Right ventricle myocardium superior (tissue), 1 donor: ENCODE measurements around the gene GRAP2. TPM values are rescaled to one million over a fixed set of nuclear protein-coding genes. Genes with fewer than 3 reads are reported as not detected.

ENCODE experiments used
- ATAC-seq: fragments of 200-7000 bp; cut with Tn5 transposase; one replicate; pipeline ENCODE4 v1.9.1; 2020; ENCODE audit warnings: mild to moderate bottlenecking; ENCODE audit not compliant: poor library complexity
- DNase-seq: peaks from one replicate; pipeline ENCODE4 v3.0.0-alpha.2; 2020
- intact Hi-C: fragments of 100-400 bp; cut with DNase I; formaldehyde crosslinking; loops from one replicate; pipeline ENCODE4 v1.11.2; 2022
- total RNA-seq: library from RNA; stranded (reverse); fragmentation: NEBNext Ultra II Directional; extraction: Animal tissue kit (Norgen Biotek cat#: 25700); gene quantifications from one replicate; pipeline ENCODE4 v1.2.1, GENCODE V29; 2021
- donor health status: DM: no; HTN: yes; CAD: no; lungs with severe emphysema.

GRAP2 gene
- total RNA-seq, 1 donor from 2014 or later, result 1.6 TPM

DNA sequence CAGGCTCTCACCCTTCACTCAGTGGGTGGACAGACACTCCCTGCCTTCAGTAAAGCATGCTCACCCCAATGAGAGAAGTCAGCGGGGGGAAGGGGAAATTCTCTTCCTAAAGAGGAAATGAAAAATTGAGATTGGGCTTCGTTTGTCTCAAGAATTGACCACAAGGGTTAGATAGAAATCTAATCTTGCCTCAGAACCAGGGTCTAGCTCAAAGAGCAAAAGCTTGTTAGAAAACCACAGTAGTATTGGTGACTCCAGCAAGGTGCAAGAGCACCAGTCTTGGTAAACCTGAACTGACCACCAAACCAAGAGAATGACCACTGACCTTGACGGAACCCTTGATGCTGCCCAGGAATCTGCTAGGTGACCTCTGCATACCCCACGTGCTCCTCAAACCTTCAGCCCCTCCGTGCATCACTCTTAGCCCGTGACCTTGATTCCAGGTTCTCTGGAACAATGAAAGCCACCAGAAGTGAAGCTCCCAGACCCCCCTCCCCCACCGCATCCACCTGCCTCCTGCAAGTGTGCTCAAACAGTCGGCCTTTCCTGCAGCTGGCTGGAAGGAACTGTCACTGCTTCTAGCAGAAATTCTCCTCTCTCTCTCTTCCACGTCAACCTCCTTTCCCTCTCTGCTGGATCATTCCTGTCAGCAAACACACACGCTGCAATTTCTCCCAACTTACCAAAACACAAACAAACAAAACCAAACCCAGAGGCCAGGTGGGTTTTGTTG is 56.2 kb downstream of the GRAP2 start:
- intact Hi-C loops, result no loop called here
- ATAC-seq, result no peak

DNA sequence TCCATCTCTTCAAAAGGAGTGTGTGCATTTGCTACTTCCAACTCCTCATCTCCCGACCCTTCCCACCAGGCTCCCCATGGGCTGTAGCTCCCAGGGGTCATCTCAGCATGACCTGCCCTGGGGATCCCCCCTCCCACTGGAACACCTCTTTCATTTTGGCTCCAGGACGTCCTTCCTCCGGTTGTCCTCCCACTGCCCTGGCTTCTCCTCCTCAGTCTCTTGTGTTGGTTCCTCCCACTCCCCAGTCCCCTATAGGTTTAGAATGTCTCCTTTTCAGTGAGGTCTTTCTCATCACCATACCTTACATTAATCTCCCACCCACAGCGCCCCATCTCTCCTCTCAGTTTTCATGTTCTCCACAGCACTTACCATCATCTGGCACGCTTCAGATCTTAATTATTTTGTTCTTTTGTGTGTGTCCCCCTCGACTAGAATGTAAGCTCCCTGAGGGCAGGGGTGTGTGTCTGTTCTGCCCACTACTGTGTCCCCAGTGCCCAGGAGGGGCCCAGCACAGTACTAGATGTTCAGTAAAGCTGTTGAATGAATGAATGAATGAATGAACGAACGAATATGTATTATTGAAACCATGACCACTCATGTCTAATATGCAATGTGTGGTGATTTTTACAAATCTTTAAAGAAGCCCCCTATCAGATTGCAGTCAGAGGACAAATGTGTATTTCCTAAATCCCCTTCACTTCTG is 57.3 kb downstream of the GRAP2 start:
- no peak for DNase-seq
- intact Hi-C loops, result no loop called here
- ATAC-seq, result no peak

More for the DNA sequence above, 56.2 kb downstream of the GRAP2 start:
- no peak for DNase-seq

DNA sequence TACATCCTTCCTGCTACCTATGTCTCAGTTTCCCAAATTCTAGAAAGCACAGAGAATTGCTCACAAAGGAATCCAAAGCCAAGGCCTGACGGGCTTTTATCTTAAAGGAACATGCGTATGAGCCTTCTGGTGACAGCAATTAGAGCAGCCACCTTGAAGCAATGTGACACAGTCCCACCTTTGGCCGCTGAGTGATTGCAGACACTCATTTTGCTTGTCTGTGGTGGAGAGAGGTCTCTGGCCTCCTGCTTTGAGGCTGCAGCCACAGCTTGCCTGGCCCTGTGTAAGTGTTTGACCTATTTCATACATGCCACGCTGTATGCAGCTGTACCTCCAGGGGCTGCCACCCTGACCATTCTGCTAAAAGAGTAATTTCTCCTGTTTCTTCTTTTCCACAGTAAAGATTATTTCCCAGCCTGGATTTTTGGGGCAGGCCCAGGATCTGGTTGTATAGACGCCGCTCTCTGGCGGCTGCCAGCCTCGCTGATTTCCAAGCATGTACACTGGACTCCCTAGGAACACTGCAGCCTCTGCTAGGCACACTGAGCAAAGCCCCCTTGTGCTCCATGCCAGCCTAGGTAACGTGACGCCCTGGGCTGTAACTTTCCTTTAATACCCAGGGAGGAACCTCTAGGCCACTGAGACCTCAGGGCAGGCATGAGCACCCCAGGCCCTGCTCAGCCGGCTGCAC is 58.2 kb downstream of the GRAP2 start:
- intact Hi-C loops, result no loop called here
- ATAC-seq, result no peak
- no peak for DNase-seq

DNA sequence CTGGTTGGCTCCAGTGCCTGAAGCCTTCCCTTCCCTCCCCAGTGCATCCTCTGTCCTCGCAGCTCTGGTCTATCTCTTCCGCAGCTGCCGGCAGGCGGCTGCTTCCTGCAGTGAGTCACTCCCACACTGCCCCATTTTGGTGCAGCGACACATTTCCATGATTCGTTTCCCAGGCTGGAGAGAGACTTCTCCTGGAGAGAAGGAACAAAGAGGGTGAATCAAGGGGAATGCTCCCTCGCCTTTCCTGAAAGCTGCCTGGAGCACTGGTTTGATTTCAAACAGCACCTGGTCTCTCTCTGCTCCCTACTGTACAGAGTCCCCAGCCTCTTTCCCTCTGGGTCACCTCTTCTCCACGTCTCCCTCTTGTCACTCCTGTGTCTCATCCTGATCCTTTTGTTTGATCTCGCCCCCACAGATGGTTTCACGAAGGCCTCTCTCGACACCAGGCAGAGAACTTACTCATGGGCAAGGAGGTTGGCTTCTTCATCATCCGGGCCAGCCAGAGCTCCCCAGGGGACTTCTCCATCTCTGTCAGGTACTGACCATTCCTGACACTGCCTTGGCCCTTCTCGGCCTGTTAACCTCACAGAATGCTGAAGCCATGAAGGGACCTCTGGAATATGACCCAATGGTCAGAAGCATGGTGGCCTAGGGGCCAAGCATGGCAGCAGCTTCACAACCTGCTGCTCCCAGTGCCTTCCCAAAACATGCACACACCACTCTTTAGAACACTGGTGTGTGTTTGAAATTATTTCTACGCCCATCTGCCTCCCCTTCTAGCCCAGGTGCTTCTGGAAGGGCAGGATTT is 59.0 kb downstream of the GRAP2 start, which contains the start of gene TMA7B:
Gene TMA7B (plus strand): TSS at position 758 of the 808 bp plus-strand sequence. CDS start 3,978 bp downstream, outside the sequence.
- ATAC-seq, result peak; percentile 32
- intact Hi-C loops, result no loop called here
- DNase-seq, result no peak

DNA sequence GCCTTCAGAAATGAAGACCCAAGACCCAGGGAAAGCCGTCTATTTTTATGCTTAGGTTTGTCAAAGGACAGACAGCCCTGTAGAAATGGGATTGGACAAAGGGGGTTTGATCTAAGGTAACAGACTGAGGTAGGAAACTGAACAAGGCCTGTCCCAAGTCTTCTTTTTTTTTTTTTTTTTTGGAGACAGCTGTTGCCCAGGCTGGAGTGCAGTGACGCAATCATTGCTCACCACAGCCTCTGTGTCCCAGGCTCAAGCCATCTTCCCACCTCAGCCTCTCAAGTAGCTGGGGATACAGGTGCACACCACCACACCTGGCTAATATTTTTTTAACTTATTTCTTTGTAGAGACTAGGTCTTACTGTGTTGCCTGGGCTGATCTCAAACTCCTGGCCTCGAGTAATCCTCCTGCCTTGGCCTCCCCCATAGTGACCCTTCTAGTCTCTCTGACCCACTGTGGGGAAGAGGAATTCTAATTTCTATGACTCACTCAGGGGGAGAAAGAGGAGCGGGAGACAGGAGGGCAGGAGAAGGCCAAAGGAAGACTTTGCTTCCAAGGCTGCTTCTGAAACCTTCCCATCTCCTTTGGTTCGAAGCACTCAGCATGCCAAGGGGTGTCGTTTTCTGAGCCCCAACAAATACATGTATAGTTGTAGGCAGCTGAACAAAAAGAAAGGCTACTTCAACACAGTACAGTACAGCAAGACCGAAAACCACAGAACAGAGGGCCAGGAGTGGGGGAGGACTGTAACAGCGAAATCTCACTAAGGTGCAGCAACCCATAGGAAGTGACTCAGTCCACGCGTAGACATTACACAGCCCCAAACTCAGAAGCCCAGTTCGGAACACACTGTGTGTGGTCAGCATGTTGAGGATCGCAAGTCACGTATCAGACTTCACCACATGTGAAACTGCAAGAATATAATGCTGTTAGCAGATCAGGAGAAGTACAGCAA is 60.2 kb downstream of the GRAP2 start:
- peak; percentile 36 for ATAC-seq
- intact Hi-C loops, result no loop called here

DNA sequence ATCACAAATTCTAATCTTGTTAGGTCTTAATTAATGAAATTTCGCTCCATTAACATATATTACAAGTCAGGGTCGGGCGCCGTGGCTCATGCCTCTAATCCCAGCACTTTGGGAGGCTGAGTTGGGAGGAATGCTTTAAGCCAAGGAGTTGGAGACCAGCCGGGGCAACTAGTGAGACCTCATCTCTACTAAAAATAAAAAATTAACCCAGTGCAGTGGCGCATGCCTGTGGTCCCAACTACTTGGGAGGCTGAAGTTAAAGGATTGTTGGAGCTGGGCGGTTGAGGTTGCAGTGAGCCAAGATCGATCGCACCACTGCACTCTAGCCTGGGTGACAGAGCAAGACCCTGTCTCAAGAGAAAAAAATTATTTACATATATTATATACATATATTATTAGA is 61.2 kb downstream of the GRAP2 start:
- intact Hi-C loops, result no loop called here
- no peak for ATAC-seq
- no peak for DNase-seq

More for the DNA sequence above, 60.2 kb downstream of the GRAP2 start:
- DNase-seq, result no peak

DNA sequence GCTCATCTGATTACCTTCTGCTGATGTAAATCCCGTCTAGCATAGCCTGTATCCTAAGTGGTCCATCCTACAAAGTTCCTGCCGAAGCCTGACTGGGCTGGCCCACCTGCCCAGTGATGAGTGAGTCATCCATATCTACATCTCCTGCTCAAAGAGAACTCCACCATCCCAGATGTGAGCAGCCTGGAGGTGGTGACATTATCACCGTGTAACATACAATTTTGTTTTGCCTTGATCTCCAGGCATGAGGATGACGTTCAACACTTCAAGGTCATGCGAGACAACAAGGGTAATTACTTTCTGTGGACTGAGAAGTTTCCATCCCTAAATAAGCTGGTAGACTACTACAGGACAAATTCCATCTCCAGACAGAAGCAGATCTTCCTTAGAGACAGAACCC is 64.9 kb downstream of the GRAP2 start:
- DNase-seq (no peak), ATAC-seq (no peak)
- intact Hi-C loops, result no loop called here

DNA sequence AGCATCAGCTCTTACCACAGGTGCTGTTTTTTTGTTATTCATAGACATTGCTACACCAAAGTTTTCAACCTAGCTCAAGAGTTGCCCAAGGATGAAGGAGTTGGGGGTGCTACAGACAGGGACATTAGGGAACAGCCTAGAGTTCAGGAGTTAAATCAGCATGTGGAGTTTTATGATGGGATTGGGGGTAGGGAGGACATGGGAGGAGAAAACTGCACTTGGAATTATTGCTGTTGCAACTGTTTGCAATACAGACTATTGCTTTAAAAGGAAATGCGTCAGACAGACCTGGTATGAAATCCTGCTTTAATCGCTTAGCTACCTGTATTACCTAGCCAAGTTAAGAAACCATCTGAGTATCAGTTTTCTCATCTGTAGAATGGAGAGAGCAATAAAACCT is 65.6 kb downstream of the GRAP2 start:
- intact Hi-C loops, result no loop called here
- no peak for ATAC-seq

DNA sequence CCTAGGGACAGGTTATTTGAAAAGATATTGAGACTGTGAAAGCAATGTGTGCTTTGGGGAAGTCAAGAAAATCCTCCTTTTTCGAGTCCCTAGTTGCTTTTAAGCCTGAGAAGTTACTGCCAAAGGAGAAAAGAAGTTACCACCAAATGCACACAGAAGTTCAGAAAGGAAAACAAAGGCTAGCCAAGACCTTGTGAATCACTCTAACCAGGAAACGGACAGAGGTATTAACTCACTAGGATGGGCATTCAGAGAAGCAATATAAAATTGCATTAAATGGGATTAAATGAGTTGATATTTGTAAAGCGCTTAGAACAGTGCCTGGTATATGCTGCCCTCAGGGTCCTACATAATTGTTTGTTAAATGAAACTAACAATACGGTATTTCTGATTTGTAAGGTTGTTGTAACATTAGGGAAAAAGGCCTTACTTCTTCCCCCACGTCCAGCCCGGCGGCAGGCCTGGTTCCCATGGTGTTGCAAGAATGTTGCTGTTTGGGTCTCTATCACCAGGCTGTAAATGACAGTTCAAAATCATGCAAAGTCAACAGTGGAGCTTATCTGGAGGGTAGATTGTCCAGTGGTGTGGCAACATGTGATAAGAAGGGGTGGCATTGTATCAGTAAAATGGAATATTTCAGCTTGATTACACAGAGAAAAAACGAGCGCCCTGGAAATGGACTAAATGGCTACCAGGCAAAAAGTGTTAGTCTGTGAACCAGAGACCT is 66.4 kb downstream of the GRAP2 start:
- intact Hi-C loops, result no loop called here
- ATAC-seq (no peak), DNase-seq (no peak)

More for the DNA sequence above, 65.6 kb downstream of the GRAP2 start:
- DNase-seq, result no peak

DNA sequence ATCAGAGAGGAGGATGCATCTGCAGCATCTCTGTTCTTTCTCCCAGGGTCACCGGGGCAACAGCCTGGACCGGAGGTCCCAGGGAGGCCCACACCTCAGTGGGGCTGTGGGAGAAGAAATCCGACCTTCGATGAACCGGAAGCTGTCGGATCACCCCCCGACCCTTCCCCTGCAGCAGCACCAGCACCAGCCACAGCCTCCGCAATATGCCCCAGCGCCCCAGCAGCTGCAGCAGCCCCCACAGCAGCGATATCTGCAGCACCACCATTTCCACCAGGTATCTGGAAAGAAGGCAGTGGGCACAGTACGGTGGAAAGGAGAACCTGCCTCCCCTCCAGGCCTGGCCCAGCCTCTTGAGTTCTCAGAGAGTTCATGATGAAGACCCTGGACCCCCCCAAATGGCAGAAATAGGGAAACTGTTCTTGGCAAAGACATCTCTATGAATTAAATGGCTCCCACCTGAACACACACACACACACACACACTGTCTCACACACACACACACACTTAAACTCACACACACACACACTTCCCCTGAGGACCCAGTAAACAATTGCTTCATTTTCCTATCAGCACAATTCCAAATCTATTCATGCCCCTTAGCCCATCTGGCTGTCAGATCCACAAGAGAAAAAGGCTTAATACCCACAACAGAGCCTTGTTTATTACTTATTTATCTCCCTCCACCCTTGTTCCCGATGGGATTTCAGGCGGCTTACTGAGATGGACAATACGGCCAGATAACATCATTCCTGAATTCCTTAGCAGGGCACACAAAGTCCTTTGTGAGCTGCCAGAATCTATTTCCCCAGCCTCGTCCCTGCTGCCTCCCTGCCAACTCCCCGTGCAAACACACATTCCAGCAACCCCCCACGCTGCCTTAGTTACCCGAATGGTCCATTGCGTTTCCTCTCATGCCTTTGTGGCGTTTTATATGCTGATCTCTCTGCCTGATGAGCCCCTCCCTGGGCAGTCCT is 67.4 kb downstream of the GRAP2 start:
- intact Hi-C loops, result no loop called here
- peak; percentile 53 for DNase-seq
- ATAC-seq, result peak; percentile 85

DNA sequence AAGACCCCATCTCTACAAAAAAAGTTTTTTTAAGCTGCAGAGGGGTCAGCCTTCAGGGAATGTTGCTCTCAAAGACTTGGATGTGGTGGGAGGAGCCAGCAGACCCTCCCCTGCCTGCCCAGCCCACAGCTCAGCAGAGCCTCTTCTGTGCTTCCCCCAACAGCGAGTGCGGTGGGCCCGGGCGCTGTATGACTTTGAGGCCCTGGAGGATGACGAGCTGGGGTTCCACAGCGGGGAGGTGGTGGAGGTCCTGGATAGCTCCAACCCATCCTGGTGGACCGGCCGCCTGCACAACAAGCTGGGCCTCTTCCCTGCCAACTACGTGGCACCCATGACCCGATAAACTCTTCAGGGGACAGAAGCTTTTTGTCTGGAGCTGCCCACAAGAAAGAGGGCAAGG is 69.9 kb downstream of the GRAP2 start:
- no peak for ATAC-seq
- DNase-seq, result no peak
- intact Hi-C loops, result no loop called here

DNA sequence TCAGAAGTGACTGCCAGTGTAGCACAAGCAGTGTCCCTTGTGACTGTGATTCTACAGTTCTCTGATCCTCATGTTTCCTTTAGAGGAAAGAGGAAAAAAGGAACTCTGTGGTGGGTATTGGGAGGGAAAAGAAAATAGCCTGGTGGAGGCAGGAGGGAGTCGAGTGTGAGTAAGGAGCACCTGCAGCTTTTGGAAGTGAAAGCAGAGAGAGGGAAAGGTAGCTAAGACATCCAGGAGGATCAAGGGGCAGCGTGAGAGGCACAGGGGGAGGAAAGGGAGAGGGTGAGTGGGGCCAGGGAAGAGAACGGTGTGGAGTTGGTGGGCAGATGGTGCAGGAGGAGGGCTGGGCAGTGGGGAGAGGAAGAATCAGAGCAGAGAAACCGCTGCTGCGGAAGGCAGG is 71.8 kb downstream of the GRAP2 start:
- intact Hi-C loops, result no loop called here
- DNase-seq (no peak), ATAC-seq (no peak)

DNA sequence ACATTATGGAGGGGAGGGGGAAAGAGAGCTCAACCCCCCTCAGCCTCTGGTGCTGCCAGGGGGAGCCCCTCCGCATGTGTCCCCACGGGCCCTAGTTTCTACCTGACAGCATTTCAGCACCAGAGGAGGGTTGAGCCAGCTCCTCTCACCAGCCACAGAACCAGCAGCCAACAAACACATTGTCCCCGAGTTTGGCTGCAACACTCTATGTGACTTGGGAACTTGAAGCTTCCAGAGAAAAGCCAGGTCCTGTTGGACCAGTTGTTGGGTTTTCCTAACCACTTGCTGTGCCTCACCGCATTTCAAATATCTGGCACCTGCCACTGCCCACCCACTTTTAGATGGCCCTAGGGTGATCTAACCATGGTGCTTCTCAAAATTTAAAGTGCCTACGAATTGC is 72.8 kb downstream of the GRAP2 start:
- intact Hi-C loops, result no loop called here
- peak; percentile 50 for ATAC-seq
- no peak for DNase-seq

DNA sequence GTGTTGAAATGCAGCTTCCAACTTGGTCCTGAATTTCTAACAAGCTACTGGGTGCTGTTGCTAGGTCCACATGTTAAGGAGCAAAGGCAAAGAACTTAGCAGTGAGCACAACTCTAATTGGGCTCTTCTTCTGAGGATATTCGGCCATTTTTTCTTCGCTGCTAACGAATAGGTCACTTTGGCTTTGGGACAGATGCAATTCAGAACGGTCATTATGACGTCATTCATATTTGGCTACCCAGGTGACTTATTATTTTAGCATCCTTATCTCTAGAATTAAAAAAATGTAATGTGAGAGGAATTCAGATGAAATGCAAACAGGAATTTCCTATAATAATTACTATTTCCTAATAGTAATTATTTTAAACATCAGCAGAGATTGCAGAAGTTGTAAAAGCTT is 73.2 kb downstream of the GRAP2 start:
- intact Hi-C loops, result no loop called here
- ATAC-seq (no peak), DNase-seq (no peak)

DNA sequence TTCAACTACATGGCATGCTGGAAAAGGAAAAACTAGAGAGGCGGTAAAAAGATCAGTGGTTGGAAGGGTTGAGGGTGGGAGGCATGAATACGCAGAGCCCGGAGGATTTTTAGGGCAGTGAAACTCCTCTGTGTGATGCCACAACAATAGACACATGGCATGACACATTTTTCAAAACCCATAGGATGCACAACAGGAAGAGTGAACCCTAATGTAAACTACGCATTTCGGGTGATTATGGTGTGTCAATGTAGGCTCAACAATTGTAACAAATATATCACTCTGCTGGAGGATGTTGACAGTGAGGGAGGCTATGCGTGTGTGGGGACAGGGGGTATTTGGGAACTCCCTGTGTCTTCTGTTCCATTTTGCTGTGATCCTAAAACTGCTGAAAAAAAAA is 78.2 kb downstream of the GRAP2 start:
- no peak for ATAC-seq
- no peak for DNase-seq
- intact Hi-C loops, result no loop called here

DNA sequence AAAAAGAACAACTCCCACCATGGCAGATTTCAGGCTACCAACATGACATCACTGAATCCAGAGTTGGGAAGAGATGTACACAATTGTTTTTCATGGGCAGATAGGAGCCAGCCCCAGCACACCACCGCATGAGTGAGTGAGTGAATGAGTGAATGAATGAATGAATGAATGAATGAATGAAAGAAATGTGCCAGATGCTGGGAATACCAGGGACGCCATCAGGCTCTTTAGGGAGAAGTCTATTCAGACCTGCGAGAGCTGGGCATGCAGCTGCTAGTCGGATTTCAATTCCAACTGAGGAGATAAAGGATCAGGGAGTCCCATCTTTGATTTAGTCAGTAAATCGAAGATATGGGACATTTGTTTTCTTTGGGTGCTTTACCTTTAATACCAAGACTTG is 78.6 kb downstream of the GRAP2 start:
- intact Hi-C loops, result no loop called here
- ATAC-seq, result no peak
- no peak for DNase-seq
